ENCODE measurements around the gene TMEM108.

DNA sequence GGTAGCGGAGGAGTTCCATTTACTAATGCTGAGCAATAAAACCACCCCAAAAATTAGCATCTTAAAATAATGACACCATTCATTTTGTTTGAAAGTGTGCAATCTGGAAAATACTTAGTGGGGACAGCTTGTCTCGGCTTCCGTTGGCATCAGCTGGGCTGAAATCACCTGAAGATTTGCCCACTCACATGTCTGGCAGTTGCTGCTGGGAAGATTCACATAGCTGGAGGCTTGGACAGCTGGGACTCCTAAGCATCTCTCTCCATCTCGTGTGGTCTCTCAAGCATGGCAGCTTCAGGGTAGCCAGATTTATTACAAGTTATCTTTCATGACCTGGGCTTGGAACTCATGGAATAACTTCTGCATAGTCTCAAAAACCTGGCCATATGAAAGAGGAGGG, 323.2 kb downstream of the TMEM108 start:
- TF ChIP-seq CTCF (IDR thresholded peaks at IDR 0.05) (no peak), POLR2A (IDR thresholded peaks at IDR 0.05) (no peak)

Data from thyroid gland (tissue), 4 donors.